HepG2 (cell line): ENCODE results near the gene MYORG. TPM values are rescaled to one million over a fixed set of nuclear protein-coding genes. Genes with fewer than 3 reads are reported as not detected.

Source experiments
- AHDC1 ChIP-seq: sonication (generic); formaldehyde crosslinking; IDR thresholded peaks from 2 replicates; pipeline ENCODE4 v1.5.1; 2020; ENCODE audit warnings: mild to moderate bottlenecking, missing genetic modification reagents, borderline replicate concordance
- AKAP8 ChIP-seq: sonication (generic); formaldehyde crosslinking; IDR thresholded peaks from 2 replicates; pipeline ENCODE4 v1.5.1; 2020; ENCODE audit warnings: mild to moderate bottlenecking, missing genetic modification reagents
- ARID2 ChIP-seq: sonication (generic); formaldehyde crosslinking; IDR thresholded peaks from 2 replicates; pipeline ENCODE4 v1.8.1; 2022; ENCODE audit warnings: mild to moderate bottlenecking, missing genetic modification reagents, borderline replicate concordance
- ATAD3A ChIP-seq: sonication (generic); formaldehyde crosslinking; IDR thresholded peaks from 2 replicates; pipeline ENCODE4 v1.4.0; 2020; ENCODE audit warnings: missing genetic modification reagents
- ATM ChIP-seq: fragments of 450-650 bp; IDR thresholded peaks from 2 replicates; pipeline ENCODE4 v1.7.1; 2017; ENCODE audit warnings: mild to moderate bottlenecking, borderline replicate concordance
- CEBPG ChIP-seq: IDR thresholded peaks from 2 replicates; pipeline ENCODE4 v1.6.1; 2016
- DDIT3 ChIP-seq: sonication (generic); formaldehyde crosslinking; IDR thresholded peaks from 2 replicates; pipeline ENCODE4 v1.4.0; 2020; ENCODE audit warnings: mild to moderate bottlenecking, missing genetic modification reagents
- HCFC1 ChIP-seq: fragments of 150-350 bp; IDR thresholded peaks from 2 replicates; pipeline ENCODE4 v1.6.1; 2014; ENCODE audit warnings: low read depth, low read length
- HIVEP1 ChIP-seq: sonication (generic); formaldehyde crosslinking; IDR thresholded peaks from 2 replicates; pipeline ENCODE4 v1.4.0; 2020; ENCODE audit warnings: mild to moderate bottlenecking, missing genetic modification reagents
- MXD1 ChIP-seq: sonication (generic); formaldehyde crosslinking; IDR thresholded peaks from 2 replicates; pipeline ENCODE4 v1.4.0; 2020; ENCODE audit warnings: mild to moderate bottlenecking, missing genetic modification reagents
- MXI1 ChIP-seq: IDR thresholded peaks from 3 replicates; pipeline ENCODE4 v1.6.1; 2012; ENCODE audit warnings: low read depth, low read length, inconsistent platforms, borderline replicate concordance
- NRL ChIP-seq: sonication (generic); formaldehyde crosslinking; IDR thresholded peaks from 2 replicates; pipeline ENCODE4 v1.5.0; 2020; ENCODE audit warnings: missing genetic modification reagents, mild to moderate bottlenecking, moderate library complexity, borderline replicate concordance
- PHF5A ChIP-seq: IDR thresholded peaks from one replicate; pipeline ENCODE4 v1.6.1; 2018; ENCODE audit warnings: low read depth, missing genetic modification reagents; ENCODE audit not compliant: unreplicated experiment
- SNRNP70 ChIP-seq: fragments of 200-400 bp; formaldehyde crosslinking; IDR thresholded peaks from 2 replicates; pipeline ENCODE4 v1.6.1; 2017; ENCODE audit warnings: mild to moderate bottlenecking, low read depth, low read length, moderate library complexity
- SRF ChIP-seq: IDR thresholded peaks from 2 replicates; pipeline ENCODE4 v1.6.1; 2011; ENCODE audit warnings: mild to moderate bottlenecking, low read depth, low read length, moderate library complexity
- TCF7L2 ChIP-seq: IDR thresholded peaks from 2 replicates; pipeline ENCODE4 v1.6.1; 2011; ENCODE audit warnings: mild to moderate bottlenecking, low read depth, low read length, moderate library complexity
- TFAP4 ChIP-seq: sonication (generic); IDR thresholded peaks from 2 replicates; pipeline ENCODE4 v1.6.1; 2016; ENCODE audit warnings: low read depth, borderline replicate concordance
- YEATS2 ChIP-seq: sonication (generic); formaldehyde crosslinking; IDR thresholded peaks from 2 replicates; pipeline ENCODE4 v1.4.0; 2020; ENCODE audit warnings: missing genetic modification reagents, borderline replicate concordance
- ZNF292 ChIP-seq: sonication (generic); formaldehyde crosslinking; IDR thresholded peaks from 2 replicates; pipeline ENCODE4 v1.8.1; 2022; ENCODE audit warnings: mild to moderate bottlenecking, low read depth, missing genetic modification reagents, borderline replicate concordance
- ZNF33B ChIP-seq: sonication (generic); formaldehyde crosslinking; IDR thresholded peaks from 2 replicates; pipeline ENCODE4 v1.5.1; 2020; ENCODE audit warnings: mild to moderate bottlenecking, missing genetic modification reagents
- ZNF597 ChIP-seq: sonication (generic); formaldehyde crosslinking; IDR thresholded peaks from 2 replicates; pipeline ENCODE4 v1.5.0; 2020; ENCODE audit warnings: missing genetic modification reagents
- ZNF720 ChIP-seq: sonication (generic); formaldehyde crosslinking; IDR thresholded peaks from 2 replicates; pipeline ENCODE4 v1.4.0; 2020; ENCODE audit warnings: missing genetic modification reagents
- ZNF792 ChIP-seq: IDR thresholded peaks from 2 replicates; pipeline ENCODE4 v1.6.1; 2016
- polyA plus RNA-seq, 8 experiments: library from polyadenylated mRNA; depleted of rRNA in 3 of 8; stranded (reverse) in 7 of 8; unstranded in 1 of 8; fragments of >200 nt; fragmentation: Illumina TruSeq in 4 of 8; extraction: Trizol in 4 of 8; gene quantifications; 2 replicates each; pipeline versions ENCODE4 v1.2.1 to v1.2.3, GENCODE V29; 2011 to 2016; ENCODE audit warnings: low read depth in 4 of 8, missing spikeins in 1 of 8, mixed read lengths in 1 of 8; ENCODE audit not compliant: insufficient read depth in 1 of 8
- total RNA-seq, 5 experiments: library from RNA; depleted of rRNA; stranded (reverse); fragments of >200 nt; fragmentation: Illumina TruSeq; extraction: Trizol; gene quantifications; 2 replicates each; pipeline ENCODE4 v1.2.3, GENCODE V29; 2016; ENCODE audit warnings: low read depth in 1 of 5

The MYORG gene
- total and polyA plus RNA-seq, 2 of the 13 experiments (the other 11 are each of a cell fraction or from before 2014, with no cell fraction given) = 11.1 to 22.4 TPM

- no peak for TF ChIP-seq ZNF33B (CRISPR knock-in tag)
- TF ChIP-seq ZNF720 = no peak
- TF ChIP-seq ZNF292 = no peak
- peak; percentile 87 for TF ChIP-seq AKAP8 (CRISPR knock-in tag)
- TF ChIP-seq ATAD3A = no peak
- no peak for TF ChIP-seq SNRNP70
- TF ChIP-seq PHF5A = no peak
- peak; percentile 61; the same call in 1 of the 3 replicates for TF ChIP-seq MXI1
- TF ChIP-seq TCF7L2 = no peak
- peak; percentile 81 for TF ChIP-seq MXD1 (CRISPR knock-in tag)
- TF ChIP-seq ZNF792 (CRISPR knock-in tag) = 0 out of 2 replicates have a peak, but pooled peaks have one; percentile 48
- no peak for TF ChIP-seq DDIT3 (CRISPR knock-in tag)
- TF ChIP-seq SRF = no peak; the same call in 1 of the 2 replicates
- TF ChIP-seq HCFC1 = peak; percentile 90
- TF ChIP-seq HIVEP1 (CRISPR knock-in tag) = 0 out of 2 replicates have a peak, but pooled peaks have one; percentile 42
- TF ChIP-seq TFAP4 = no peak
- TF ChIP-seq ARID2 = no peak
- TF ChIP-seq ATM = no peak
- TF ChIP-seq NRL (CRISPR knock-in tag) = 0 out of 2 replicates have a peak, but pooled peaks have one; percentile 4
- no peak for TF ChIP-seq YEATS2 (CRISPR knock-in tag)
- peak; percentile 31 for TF ChIP-seq AHDC1 (CRISPR knock-in tag)
- TF ChIP-seq ZNF597 (CRISPR knock-in tag) = no peak
- TF ChIP-seq CEBPG (CRISPR knock-in tag) = 0 out of 2 replicates have a peak, but pooled peaks have one; percentile 9
Observed at GRCh38 chr9:34376596-34377403, at the start of gene MYORG (continued).
